ENCODE results near the gene MACF1. TPM values are rescaled to one million over a fixed set of nuclear protein-coding genes. Genes with fewer than 3 reads are reported as not detected.

MACF1 gene
- total RNA-seq, 1 experiment from 2014 or later, result 265 TPM

GRCh38 chr1:39397487-39397886, 193.0 kb downstream of the MACF1 start:
- POLR2A ChIA-PET (ENCODE audit: low non-redundant PET), result no interaction called here
- Histone ChIP-seq H3K4me1 (ENCODE audit: insufficient read depth, low read length, poor library complexity, severe bottlenecking) (peaks cover 87% of the 10 kb centered on the region), H3K9me3 (ENCODE audit: low read depth, low read length, poor library complexity, severe bottlenecking) (no peaks in the 10 kb centered on the region), H3K4me3 (ENCODE audit: low read depth, low read length, poor library complexity, severe bottlenecking) (no peak overlapping the region), H3K36me3 (ENCODE audit: insufficient read depth, low read length, poor library complexity, severe bottlenecking) (no peaks in the 10 kb centered on the region), H3K27ac (ENCODE audit: low read depth, low read length, poor library complexity, severe bottlenecking) (peak overlapping the region; percentile 80), H3K27me3 (replicated peaks; ENCODE audit: insufficient read depth, low read depth, low read length, poor library complexity) (no peaks in the 10 kb centered on the region)
- no peak for DNase-seq (ENCODE audit: low spot score)
- CTCF ChIA-PET, result no interaction called here
- TF ChIP-seq EZH2 (IDR thresholded peaks at IDR 0.05; ENCODE audit: borderline replicate concordance, low read depth, low read length, poor library complexity, severe bottlenecking), result no peak
- TF ChIP-seq CTCF (conservative IDR thresholded peaks at IDR 0.05; ENCODE audit: low read depth, low read length), result no peak
- intact Hi-C loops (cut with micrococcal nuclease; ENCODE audit: unreplicated experiment), result no loop called here
- no TSS peak for BruUV-seq (replicated peaks)

GRCh38 chr1:39398278-39399021, 194.0 kb downstream of the MACF1 start:
- no TSS peak for BruUV-seq (replicated peaks)

GRCh38 chr1:39401106-39401505, 196.6 kb downstream of the MACF1 start:
- Histone ChIP-seq H3K9me3 (ENCODE audit: low read depth, low read length, poor library complexity, severe bottlenecking) (no peaks in the 10 kb centered on the region), H3K27me3 (replicated peaks; ENCODE audit: insufficient read depth, low read depth, low read length, poor library complexity) (no peaks in the 10 kb centered on the region), H3K4me3 (ENCODE audit: low read depth, low read length, poor library complexity, severe bottlenecking) (no peak overlapping the region), H3K4me1 (ENCODE audit: insufficient read depth, low read length, poor library complexity, severe bottlenecking) (peaks cover 65% of the 10 kb centered on the region), H3K27ac (ENCODE audit: low read depth, low read length, poor library complexity, severe bottlenecking) (peak overlapping the region; percentile 83), H3K36me3 (ENCODE audit: insufficient read depth, low read length, poor library complexity, severe bottlenecking) (no peaks in the 10 kb centered on the region)
- DNase-seq (ENCODE audit: low spot score), result no peak
- BruUV-seq (replicated peaks), result no TSS peak
- intact Hi-C loops (cut with micrococcal nuclease; ENCODE audit: unreplicated experiment), result no loop called here
- ChIA-PET POLR2A (ENCODE audit: low non-redundant PET) (interaction anchor here (0.6 to 0.8 kb wide), 2 partner anchors 269 to 1794 kb away, joined by 3 to 4 read pairs; no protein-coding TSS in a partner anchor), CTCF (no interaction called here)
- TF ChIP-seq CTCF (conservative IDR thresholded peaks at IDR 0.05; ENCODE audit: low read depth, low read length), result no peak

More at GRCh38 chr1:39398278-39399021, 194.0 kb downstream of the MACF1 start:
- intact Hi-C loops (cut with micrococcal nuclease; ENCODE audit: unreplicated experiment), result no loop called here
- peaks cover 77% of the 10 kb centered on the region for H3K4me1 ChIP-seq (ENCODE audit: insufficient read depth, low read length, poor library complexity, severe bottlenecking)
- ChIA-PET POLR2A (ENCODE audit: low non-redundant PET) (interaction anchor here (0.6 to 0.8 kb wide), 3 partner anchors 66 to 1591 kb away, joined by 3 to 8 read pairs (median 6); partner anchors contain the start of genes C1orf122 and YRDC), CTCF (interaction anchor here (1.4 kb wide), 1 partner anchor 12 kb away, joined by 9 read pairs; no protein-coding TSS in a partner anchor)
- peak overlapping the region; percentile 83 for H3K27ac ChIP-seq (ENCODE audit: low read depth, low read length, poor library complexity, severe bottlenecking)
- H3K27me3 ChIP-seq (replicated peaks; ENCODE audit: insufficient read depth, low read depth, low read length, poor library complexity), result no peaks in the 10 kb centered on the region
- H3K36me3 ChIP-seq (ENCODE audit: insufficient read depth, low read length, poor library complexity, severe bottlenecking), result no peaks in the 10 kb centered on the region
- TF ChIP-seq EZH2 (IDR thresholded peaks at IDR 0.05; ENCODE audit: borderline replicate concordance, low read depth, low read length, poor library complexity, severe bottlenecking), result no peak
- TF ChIP-seq CTCF (conservative IDR thresholded peaks at IDR 0.05; ENCODE audit: low read depth, low read length), result no peak
- peak; percentile 99 for DNase-seq (ENCODE audit: low spot score)
- peak overlapping the region; percentile 3 for H3K4me3 ChIP-seq (ENCODE audit: low read depth, low read length, poor library complexity, severe bottlenecking)
- no peaks in the 10 kb centered on the region for H3K9me3 ChIP-seq (ENCODE audit: low read depth, low read length, poor library complexity, severe bottlenecking)

All from A673 (cell line).